ENCODE measurements around the gene CGA. TPM values are rescaled to one million over a fixed set of nuclear protein-coding genes. Genes with fewer than 3 reads are reported as not detected.

Gene CGA
- total and polyA plus RNA-seq, 2 donors (not counting 1 experiment from before 2014, with no cell fraction given): not detected

- Histone ChIP-seq H3K4me2 (replicated peaks; ENCODE audit: low read depth, low read length, poor library complexity, severe bottlenecking) (no peak overlapping the region), H3K9ac (ENCODE audit: low read length) (no peak overlapping the region), H3K4me3 (ENCODE audit: control extremely low read depth in 1 of 5, extremely low read depth in 1 of 5, insufficient read depth in 1 of 5, low read depth in 2 of 5, low read length in 4 of 5) (no peak overlapping the region), H2AFZ (ENCODE audit: insufficient read depth, low read depth, low read length, poor library complexity, severe bottlenecking) (peak overlapping the region; percentile 5), H3K4me1 (ENCODE audit: control insufficient read depth in 2 of 2, insufficient read depth in 2 of 2, low read length in 2 of 2) (peaks cover 6 to 15% of the 10 kb centered on the region in 2 donors), H3K9me3 (ENCODE audit: control extremely low read depth in 1 of 3, control insufficient read depth in 2 of 3, insufficient read depth in 1 of 3, low read length in 2 of 3) (peaks cover 0 to 3% (median 0%) of the 10 kb centered on the region in 3 donors), H3K79me2 (ENCODE audit: control insufficient read depth, insufficient read depth, low read length) (no peaks in the 10 kb centered on the region), H3K27ac (ENCODE audit: low read length in 2 of 2) (no peak overlapping the region), H3K27me3 (replicated peaks in 1 of 4; ENCODE audit: control extremely low read depth in 1 of 4, control insufficient read depth in 3 of 4, insufficient read depth in 4 of 4, low read length in 3 of 4) (peaks cover 0 to 4% (median 2%) of the 10 kb centered on the region in 4 experiments), H4K20me1 (ENCODE audit: control insufficient read depth, insufficient read depth, low read length, poor library complexity, severe bottlenecking) (no peaks in the 10 kb centered on the region), H3K36me3 (replicated peaks in 1 of 2; ENCODE audit: control extremely low read depth in 1 of 2, control insufficient read depth in 1 of 2, extremely low read depth in 1 of 2, insufficient read depth in 2 of 2, low read length in 1 of 2) (no peaks in the 10 kb centered on the region)
- Mint-ChIP-seq H3K4me3 (no peak overlapping the region), H3K4me1 (peaks cover 19% of the 10 kb centered on the region), H3K27ac (no peak overlapping the region), H3K9me3 (ENCODE audit: insufficient read depth) (no peaks in the 10 kb centered on the region), H3K27me3 (peaks cover 5% of the 10 kb centered on the region)
- TF ChIP-seq EZH2 (IDR thresholded peaks at IDR 0.05; ENCODE audit: borderline replicate concordance, insufficient read depth, low read depth, low read length, poor library complexity, severe bottlenecking) (no peak), CTCF (IDR thresholded peaks at IDR 0.05) (no peak)
- ATAC-seq (ENCODE audit: low read depth) (no peak), DNase-seq (no peak)
- ChIA-PET CTCF (interaction anchor here (0.9 kb wide), 1 partner anchor 9 kb away, joined by 3 read pairs; no protein-coding TSS in a partner anchor), POLR2A (no interaction called here)
- 71% methylated on average over 3 of the region's 5 CpGs for WGBS (ENCODE audit: insufficient coverage)
- intact Hi-C loops (cut with micrococcal nuclease): no loop called here
These were observed 49.3 kb downstream of the CGA start for GRCh38 chr6:87045521-87046075.

GRCh38 chr6:87040729-87041128, 54.2 kb downstream of the CGA start:
- no peaks in the 10 kb centered on the region for H3K9me3 Mint-ChIP-seq (ENCODE audit: insufficient read depth)
- H3K27ac ChIP-seq (ENCODE audit: low read length in 2 of 2): no peak overlapping the region
- ATAC-seq (ENCODE audit: low read depth): no peak
- intact Hi-C loops (cut with micrococcal nuclease): no loop called here
- peaks cover 0 to 4% (median 2%) of the 10 kb centered on the region in 4 experiments for H3K27me3 ChIP-seq (replicated peaks in 1 of 4; ENCODE audit: control extremely low read depth in 1 of 4, control insufficient read depth in 3 of 4, insufficient read depth in 4 of 4, low read length in 3 of 4)
- H3K4me3 Mint-ChIP-seq: no peak overlapping the region
- ChIA-PET POLR2A (no interaction called here), CTCF (interaction anchor here (1.1 kb wide), 1 partner anchor 10 kb away, joined by 3 read pairs; no protein-coding TSS in a partner anchor)
- DNase-seq: no peak
- no peak overlapping the region for H3K4me3 ChIP-seq (ENCODE audit: control extremely low read depth in 1 of 5, extremely low read depth in 1 of 5, insufficient read depth in 1 of 5, low read depth in 2 of 5, low read length in 4 of 5)
- WGBS (ENCODE audit: insufficient coverage): 100% methylated on average over 2 of the region's 4 CpGs
- no peak overlapping the region for H3K4me2 ChIP-seq (replicated peaks; ENCODE audit: low read depth, low read length, poor library complexity, severe bottlenecking)
- H3K4me1 ChIP-seq (ENCODE audit: control insufficient read depth in 2 of 2, insufficient read depth in 2 of 2, low read length in 2 of 2): no peaks in the 10 kb centered on the region
- H3K79me2 ChIP-seq (ENCODE audit: control insufficient read depth, insufficient read depth, low read length): no peaks in the 10 kb centered on the region
- no peak overlapping the region for H3K9ac ChIP-seq (ENCODE audit: low read length)
- no peaks in the 10 kb centered on the region for H3K36me3 ChIP-seq (replicated peaks in 1 of 2; ENCODE audit: control extremely low read depth in 1 of 2, control insufficient read depth in 1 of 2, extremely low read depth in 1 of 2, insufficient read depth in 2 of 2, low read length in 1 of 2)
- peaks cover 21% of the 10 kb centered on the region for H3K27me3 Mint-ChIP-seq
- H3K27ac Mint-ChIP-seq: no peak overlapping the region
- peaks cover 0 to 6% (median 3%) of the 10 kb centered on the region in 3 donors for H3K9me3 ChIP-seq (ENCODE audit: control extremely low read depth in 1 of 3, control insufficient read depth in 2 of 3, insufficient read depth in 1 of 3, low read length in 2 of 3)
- H3K4me1 Mint-ChIP-seq: no peaks in the 10 kb centered on the region
- no peak overlapping the region for H2AFZ ChIP-seq (ENCODE audit: insufficient read depth, low read depth, low read length, poor library complexity, severe bottlenecking)
- no peaks in the 10 kb centered on the region for H4K20me1 ChIP-seq (ENCODE audit: control insufficient read depth, insufficient read depth, low read length, poor library complexity, severe bottlenecking)
- TF ChIP-seq CTCF (IDR thresholded peaks at IDR 0.05) (no peak), EZH2 (IDR thresholded peaks at IDR 0.05; ENCODE audit: borderline replicate concordance, insufficient read depth, low read depth, low read length, poor library complexity, severe bottlenecking) (no peak)
